Measurements from ENCODE around the gene PAM16. TPM values are rescaled to one million over a fixed set of nuclear protein-coding genes. Genes with fewer than 3 reads are reported as not detected.

Gene PAM16
- total and polyA plus RNA-seq, 9 of the 15 experiments (the other 6 are each of a cell fraction or from before 2014, with no cell fraction given) = 38.7 to 273 (median 79.3) TPM

- peak; percentile 78 for TF ChIP-seq ZBTB40 (IDR thresholded peaks at IDR 0.05)
- no peak for TF ChIP-seq ZBTB40 (CRISPR knock-in tag; IDR thresholded peaks at IDR 0.05)
- TF ChIP-seq RAD51 (IDR thresholded peaks at IDR 0.05; ENCODE audit: borderline replicate concordance, low read depth) = no peak
- TF ChIP-seq HDAC8 (tag; IDR thresholded peaks at IDR 0.05) = peak; percentile 48; the same call in 1 of the 2 replicates
- no peak for TF ChIP-seq NELFE (IDR thresholded peaks at IDR 0.05; ENCODE audit: insufficient read depth, insufficient read length)
- TF ChIP-seq, protein P1, sequence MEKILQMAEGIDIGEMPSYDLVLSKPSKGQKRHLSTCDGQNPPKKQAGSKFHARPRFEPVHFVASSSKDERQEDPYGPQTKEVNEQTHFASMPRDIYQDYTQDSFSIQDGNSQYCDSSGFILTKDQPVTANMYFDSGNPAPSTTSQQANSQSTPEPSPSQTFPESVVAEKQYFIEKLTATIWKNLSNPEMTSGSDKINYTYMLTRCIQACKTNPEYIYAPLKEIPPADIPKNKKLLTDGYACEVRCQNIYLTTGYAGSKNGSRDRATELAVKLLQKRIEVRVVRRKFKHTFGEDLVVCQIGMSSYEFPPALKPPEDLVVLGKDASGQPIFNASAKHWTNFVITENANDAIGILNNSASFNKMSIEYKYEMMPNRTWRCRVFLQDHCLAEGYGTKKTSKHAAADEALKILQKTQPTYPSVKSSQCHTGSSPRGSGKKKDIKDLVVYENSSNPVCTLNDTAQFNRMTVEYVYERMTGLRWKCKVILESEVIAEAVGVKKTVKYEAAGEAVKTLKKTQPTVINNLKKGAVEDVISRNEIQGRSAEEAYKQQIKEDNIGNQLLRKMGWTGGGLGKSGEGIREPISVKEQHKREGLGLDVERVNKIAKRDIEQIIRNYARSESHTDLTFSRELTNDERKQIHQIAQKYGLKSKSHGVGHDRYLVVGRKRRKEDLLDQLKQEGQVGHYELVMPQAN (IDR thresholded peaks at IDR 0.05; ENCODE audit: borderline replicate concordance) = peak; percentile 67
- TF ChIP-seq ZNF766 (CRISPR knock-in tag; conservative IDR thresholded peaks at IDR 0.05) = 0 out of 2 replicates have a peak, but pooled peaks have one; percentile 42
- peak; percentile 70 for TF ChIP-seq ZFX (CRISPR knock-in tag; IDR thresholded peaks at IDR 0.05)
- no peak for TF ChIP-seq CREBBP (IDR thresholded peaks at IDR 0.05; ENCODE audit: low read depth, low read length)
- peak; percentile 74 for TF ChIP-seq TFAP4 (CRISPR knock-in tag; IDR thresholded peaks at IDR 0.05; ENCODE audit: borderline replicate concordance)
- peak; percentile 91; the same call in 1 of the 2 replicates for TF ChIP-seq FOXK1 (CRISPR knock-in tag; IDR thresholded peaks at IDR 0.05; ENCODE audit: borderline replicate concordance)
- TF ChIP-seq, protein P2, sequence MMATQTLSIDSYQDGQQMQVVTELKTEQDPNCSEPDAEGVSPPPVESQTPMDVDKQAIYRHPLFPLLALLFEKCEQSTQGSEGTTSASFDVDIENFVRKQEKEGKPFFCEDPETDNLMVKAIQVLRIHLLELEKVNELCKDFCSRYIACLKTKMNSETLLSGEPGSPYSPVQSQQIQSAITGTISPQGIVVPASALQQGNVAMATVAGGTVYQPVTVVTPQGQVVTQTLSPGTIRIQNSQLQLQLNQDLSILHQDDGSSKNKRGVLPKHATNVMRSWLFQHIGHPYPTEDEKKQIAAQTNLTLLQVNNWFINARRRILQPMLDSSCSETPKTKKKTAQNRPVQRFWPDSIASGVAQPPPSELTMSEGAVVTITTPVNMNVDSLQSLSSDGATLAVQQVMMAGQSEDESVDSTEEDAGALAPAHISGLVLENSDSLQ (IDR thresholded peaks at IDR 0.05) = peak; percentile 61; the same call in 1 of the 2 replicates
- peak in 1 of 2 experiments; percentile 88; a peak in 2 of 3 replicates for TF ChIP-seq CBX3 (IDR thresholded peaks at IDR 0.05; ENCODE audit: borderline replicate concordance in 1 of 2, low read length in 2 of 2)
These were observed 43.7 kb downstream of the PAM16 start (continued) for GRCh38 chr16:4307215-4308037.

All from K562 (cell line).